Anterior cingulate cortex (tissue), 58 donors: ENCODE measurements around the gene SLC4A2.

Experiments
- DNase-seq, 58 donors: peaks; one replicate each; lab custom pipeline; 2025; lab: John Stamatoyannopoulos, UW

The SLC4A2 gene

DNA sequence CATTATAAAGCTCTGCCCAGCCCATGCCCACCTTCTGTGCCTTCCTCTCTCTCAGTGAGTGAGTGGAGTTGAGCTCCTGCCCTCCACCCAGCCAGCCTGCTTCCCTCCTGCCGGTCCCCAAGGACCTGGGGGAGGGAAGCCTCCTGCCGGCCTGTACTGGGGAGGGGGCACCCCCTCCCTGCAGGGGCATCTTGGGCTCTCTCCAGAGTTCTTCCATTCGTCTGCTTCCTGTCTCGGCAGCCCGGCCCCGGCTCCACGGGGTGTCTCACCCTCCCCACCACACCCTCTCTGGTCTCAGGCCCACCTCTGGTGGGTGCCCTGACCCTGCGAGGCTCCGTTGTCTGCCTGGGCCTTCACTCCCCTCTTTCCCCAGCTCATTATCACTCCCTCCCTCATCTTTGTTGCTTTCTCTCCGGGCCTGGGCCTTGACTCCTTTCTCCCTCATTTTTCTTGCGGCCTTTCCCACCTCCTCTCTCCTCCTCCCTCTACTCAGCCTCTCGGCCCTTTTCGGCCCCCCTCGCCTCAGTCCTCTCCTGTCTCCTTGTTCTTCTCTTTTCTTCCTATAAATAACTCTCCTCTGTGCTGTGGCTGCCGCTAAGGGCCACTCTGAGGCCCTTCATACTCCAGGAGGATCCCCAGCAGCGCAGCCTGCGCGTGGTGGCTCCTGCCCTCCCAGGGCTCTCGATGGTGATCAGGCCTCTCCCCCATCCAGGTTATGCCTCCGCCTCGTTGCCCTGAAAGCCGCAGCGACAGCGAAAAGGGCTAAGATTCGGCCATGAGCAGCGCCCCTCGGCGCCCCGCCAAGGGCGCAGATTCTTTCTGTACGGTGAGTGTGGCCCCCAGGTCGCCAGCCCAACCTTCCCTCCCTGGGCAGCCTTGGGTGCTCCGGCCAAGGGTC, 2.1 kb downstream of the SLC4A2 start:
- no peak for DNase-seq

DNA sequence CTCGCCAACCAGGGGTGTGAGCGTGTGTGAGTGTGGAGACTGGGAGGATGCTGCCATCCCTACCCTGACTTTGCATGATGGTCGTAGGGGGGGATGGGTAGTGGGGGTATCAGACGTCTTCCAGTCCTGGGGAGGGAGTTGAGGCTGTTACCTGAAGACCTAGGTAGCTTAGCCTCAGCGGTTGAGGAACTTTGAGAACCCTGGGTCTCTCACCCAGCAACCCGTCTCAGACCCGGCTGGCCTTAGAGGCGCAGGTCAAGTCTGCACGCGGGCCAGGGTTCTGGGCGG, 2.7 kb downstream of the SLC4A2 start:
- DNase-seq = no peak

DNA sequence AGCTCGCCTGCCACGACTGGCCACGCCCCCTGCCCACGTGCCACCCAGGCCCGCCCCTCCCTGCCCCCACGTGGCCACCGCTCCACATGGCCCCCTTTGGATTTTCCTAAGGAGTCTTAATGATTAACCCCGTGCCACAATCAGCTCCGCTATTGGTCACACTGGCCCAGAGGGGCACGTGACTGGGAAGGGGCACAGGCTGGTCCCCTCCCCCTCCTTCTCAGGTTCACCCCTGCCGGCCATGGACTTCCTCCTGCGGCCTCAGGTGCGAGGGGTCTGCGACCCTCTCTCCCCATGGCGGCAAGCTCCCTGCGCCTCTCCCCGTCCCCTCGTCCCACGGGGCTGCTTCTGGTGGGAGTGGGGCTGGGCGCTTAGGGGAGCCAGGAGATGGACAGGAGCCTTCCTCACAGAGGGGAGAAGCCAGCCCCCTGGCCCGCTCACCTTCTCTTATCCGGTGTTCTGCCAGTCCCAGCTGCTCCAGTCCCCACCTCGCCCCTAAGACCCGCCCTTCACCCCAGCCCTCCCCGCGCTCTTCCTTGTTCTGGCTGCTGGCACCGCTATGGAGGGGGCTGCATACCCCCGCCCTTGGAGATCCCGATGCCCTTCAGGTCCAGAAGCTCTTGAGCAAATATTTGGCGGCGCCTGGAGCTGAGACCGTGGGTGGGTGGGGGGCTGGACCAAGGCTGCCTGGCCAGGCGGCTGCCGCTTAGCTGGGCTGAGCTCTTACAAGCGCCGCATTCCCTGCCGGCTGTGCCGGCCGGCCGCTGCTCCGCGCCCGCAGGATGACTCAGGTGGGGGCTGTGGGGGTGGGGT, 3.2 kb downstream of the SLC4A2 start:
- no peak for DNase-seq

DNA sequence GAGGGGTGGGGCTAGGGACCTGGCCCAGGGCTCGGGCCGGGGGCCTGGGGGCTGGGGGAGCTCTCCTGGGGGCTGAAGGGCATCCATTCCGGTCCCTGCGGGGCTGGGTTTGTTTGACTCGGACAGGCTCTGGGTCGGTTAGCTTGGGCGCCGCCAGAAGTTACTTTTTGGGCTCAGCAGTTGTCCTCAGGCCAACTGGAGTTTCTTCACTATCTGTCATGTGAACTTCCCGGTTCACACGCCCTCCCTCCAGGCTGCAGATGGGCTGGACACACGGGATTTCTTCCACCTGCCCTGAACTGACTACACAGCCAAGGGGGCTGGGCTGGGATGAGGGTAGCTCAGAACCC, 3.8 kb downstream of the SLC4A2 start:
- no peak for DNase-seq

DNA sequence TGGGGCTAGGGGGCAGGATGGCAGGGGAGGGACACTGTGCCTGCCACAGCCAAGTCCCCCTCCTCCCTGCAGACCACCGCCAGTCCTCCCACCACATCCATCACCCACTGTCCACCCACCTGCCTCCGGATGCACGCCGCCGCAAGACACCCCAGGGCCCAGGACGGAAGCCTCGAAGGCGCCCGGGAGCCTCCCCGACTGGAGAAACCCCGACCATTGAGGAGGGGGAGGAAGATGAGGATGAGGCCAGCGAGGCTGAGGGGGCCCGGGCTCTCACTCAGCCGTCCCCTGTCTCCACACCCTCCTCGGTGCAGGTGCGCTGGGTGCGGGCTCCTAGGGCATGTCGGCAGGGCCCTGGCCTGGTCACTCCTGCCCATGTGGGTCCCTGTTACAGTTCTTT, 5.1 kb downstream of the SLC4A2 start:
- DNase-seq = no peak

DNA sequence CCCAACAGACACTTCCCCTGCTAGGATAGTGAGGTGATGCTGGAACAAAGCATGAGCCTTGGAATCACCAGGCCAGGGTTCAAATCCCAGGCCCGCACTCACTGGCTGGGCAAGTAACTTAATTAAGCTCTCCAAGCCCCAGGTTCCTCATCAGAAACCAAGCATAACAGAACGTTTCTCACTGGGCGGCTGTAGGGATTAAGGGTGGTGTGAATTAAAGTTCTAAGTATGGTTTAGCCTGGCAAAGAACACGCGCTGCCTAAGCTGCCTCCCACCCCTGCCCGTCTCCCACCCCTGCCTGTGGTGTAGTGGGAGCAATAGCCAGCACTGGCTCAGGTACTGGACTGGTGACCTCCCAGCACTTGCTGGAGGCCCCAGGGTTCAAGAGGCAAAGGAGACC, 5.6 kb downstream of the SLC4A2 start:
- no peak for DNase-seq

DNA sequence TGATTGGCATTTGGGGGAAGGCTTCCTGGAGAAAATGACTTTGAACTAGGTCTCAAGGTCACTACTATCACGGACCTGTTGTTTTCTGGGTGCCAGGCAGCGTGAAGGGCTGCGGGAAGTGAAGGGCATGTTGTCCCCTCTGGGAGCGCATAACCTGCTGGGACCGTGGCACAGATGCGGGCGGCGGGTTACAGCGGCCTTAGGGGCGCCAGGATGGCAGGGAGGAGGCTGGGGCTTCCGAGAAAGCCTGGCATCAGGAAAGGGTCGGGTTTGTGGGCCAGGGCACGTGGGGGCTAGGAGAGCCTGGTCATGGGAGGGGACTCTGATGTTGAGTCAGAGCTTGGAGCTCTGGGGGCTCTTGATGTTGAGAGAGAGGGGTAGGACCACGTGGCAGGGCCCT, 6.1 kb downstream of the SLC4A2 start:
- DNase-seq = no peak

DNA sequence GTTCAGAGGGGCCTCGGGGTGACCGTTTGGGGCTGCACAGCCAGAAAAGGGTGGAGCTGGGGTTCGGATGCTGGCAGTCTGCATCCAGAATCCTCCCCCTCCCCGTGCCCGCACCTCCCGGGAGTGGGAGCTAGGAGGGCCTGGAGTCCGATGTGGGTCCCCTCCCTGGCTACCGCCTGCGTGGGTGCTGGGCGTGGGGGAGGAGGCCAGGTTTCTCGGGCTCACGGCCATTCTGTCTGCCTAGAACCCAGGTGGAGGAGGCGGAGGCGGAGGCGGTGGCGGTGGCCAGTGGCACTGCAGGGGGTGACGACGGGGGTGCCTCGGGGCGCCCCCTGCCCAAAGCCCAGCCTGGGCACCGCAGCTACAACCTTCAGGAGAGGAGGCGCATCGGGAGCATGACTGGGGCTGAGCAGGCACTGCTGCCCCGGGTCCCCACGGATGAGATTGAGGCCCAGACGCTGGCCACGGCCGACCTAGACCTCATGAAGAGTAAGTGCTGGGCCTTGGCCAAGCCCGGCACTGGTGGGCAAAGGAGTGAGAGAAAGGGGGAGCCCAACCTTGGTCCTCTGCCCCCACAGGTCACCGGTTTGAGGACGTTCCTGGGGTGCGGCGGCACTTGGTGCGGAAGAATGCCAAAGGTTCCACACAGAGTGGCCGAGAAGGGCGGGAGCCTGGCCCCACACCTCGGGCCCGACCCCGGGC, 7.0 kb downstream of the SLC4A2 start:
- no peak for DNase-seq

DNA sequence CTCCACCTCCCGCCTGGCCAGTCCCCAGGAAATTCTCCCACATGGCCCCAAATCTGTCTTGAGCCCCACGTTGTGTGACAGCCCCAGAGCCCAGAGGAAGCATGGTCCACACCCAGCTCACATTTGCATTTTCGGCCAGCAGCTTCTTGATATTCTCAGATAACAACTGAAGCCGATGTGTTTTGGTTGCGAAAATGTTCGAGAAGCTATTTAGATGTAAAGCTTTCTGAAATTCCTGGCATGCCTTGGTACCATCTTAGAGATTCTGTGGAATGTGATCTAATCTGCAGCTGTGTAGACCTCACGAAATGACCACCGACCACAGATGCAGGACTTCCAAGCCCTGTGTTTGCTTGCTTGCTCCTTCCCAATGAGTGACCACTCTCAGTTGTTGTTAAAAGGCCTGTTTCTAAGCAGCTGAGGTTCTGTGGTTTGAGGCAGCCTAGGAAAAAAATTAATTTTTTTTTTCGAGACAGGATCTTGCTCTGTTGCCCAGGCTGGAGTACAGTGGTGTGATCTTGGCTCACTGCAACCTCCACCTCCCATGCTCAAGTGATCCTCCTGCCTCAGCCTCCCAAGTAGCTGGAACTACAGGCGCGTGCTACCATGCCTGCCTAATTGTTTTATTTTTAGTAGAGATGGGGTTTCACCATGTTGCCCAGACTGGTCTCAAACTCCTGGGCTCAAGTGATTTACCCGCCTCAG, 8.8 kb downstream of the SLC4A2 start:
- DNase-seq = no peak

DNA sequence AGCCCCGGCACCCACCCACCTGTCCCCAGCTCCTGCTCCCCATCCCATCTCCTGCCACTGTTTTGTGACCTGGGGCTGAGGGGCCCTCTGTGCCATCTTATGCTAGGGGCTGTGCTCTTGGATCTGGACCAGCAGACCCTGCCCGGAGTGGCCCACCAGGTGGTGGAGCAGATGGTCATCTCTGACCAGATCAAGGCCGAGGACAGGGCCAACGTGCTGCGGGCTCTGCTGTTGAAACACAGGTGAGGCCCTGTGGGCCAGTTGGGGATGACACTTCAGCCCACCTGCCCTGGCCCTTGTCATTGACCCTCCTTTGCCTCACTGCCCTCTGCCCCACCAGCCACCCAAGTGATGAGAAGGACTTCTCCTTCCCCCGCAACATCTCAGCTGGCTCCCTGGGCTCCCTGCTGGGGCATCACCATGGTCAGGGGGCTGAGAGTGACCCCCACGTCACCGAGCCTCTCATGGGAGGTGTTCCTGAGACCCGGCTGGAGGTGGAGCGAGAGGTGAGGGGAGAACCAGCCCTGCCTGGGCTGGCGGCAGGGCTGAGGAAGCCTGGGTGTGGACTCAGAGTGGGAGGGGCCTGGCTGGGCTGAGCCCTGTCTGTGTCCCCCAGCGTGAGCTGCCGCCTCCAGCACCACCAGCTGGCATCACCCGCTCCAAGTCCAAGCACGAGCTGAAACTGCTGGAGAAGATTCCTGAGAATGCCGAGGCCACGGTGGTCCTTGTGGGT, 10.6 kb downstream of the SLC4A2 start:
- no peak for DNase-seq

DNA sequence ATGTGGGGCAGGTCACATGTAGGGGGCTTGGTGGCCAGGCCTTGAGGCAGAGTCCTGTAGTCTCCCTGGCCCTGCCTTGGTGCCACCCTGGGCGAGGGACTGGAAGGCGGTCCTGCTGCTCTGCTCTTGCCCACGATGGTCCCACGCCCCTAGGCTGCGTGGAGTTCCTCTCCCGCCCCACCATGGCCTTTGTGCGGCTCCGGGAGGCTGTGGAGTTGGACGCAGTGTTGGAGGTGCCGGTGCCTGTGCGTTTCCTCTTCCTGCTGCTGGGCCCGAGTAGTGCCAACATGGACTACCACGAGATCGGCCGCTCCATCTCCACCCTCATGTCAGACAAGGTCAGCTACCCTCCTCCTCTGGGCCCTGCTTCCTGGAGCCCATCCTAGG, 11.2 kb downstream of the SLC4A2 start:
- no peak for DNase-seq

DNA sequence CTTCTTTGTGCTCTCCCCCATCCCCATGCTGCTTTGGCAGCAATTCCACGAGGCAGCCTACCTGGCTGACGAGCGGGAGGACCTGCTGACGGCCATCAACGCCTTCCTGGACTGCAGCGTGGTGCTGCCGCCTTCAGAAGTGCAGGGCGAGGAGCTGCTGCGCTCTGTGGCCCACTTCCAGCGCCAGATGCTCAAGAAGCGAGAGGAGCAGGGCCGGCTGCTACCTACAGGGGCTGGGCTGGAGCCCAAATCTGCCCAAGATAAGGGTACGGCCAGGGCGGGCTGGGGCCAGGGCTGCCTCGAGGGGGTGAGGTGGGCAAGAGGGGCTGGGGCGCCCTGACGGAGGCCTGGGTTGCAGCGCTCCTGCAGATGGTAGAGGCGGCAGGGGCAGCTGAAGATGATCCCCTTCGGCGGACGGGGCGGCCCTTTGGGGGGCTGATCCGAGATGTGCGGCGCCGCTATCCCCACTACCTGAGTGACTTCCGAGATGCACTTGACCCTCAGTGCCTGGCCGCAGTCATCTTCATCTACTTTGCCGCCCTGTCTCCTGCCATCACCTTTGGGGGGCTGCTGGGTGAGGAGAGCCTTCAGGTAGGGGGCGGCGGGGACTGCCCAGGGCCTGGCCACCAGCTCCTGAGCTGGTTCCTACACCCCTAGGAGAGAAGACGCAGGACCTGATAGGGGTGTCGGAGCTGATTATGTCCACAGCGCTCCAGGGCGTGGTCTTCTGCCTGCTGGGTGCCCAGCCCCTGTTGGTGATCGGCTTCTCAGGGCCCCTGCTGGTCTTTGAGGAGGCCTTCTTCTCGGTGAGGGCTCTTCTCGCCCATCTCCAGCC, 11.9 kb downstream of the SLC4A2 start:
- DNase-seq = no peak

DNA sequence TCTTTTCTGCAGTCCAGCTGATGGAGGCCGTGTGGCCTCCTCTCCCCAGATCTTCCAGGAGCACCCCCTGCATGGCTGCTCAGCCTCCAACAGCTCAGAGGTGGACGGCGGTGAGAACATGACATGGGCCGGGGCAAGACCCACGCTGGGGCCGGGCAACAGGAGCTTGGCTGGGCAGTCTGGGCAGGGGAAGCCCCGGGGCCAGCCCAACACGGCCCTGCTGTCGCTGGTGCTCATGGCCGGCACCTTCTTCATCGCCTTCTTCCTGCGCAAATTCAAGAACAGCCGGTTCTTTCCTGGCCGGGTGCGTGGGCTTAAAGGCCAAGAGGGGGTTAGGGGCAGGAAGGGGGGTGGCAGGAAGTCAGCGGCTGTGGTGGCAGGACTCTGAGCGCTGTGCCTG, 14.6 kb downstream of the SLC4A2 start:
- DNase-seq = no peak

DNA sequence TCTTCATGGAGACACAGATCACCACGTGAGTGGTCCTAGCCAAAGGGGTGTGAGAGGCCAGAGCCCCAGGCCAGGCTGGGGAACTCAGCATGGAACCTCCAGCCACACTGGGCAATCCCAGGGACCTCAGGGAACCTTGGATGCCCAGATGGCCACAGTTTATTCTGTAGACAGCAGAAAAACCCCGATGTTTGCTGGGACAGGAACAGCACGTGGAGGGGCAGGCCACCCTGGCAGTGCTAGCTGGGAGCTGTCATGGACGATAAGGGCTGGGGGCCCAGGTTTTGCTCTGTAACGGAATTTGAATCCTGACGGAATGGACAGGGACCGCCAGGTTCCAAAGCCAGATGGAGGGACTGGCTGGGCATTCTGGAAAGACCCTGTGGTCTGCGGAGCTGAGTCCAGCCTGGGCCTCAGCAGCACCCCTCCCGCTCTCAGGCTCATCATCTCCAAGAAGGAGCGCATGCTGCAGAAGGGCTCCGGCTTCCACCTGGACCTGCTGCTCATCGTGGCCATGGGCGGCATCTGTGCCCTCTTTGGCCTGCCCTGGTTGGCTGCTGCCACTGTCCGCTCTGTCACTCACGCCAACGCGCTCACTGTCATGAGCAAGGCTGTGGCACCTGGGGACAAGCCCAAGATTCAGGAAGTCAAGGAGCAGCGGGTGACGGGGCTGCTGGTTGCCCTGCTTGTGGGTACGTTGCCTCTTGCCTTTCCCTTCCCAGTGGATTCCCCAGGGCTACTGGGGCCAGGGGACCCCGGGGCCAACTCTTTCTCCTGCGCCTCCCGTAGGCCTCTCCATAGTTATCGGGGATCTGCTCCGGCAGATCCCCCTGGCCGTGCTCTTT, 15.7 kb downstream of the SLC4A2 start:
- DNase-seq = no peak

DNA sequence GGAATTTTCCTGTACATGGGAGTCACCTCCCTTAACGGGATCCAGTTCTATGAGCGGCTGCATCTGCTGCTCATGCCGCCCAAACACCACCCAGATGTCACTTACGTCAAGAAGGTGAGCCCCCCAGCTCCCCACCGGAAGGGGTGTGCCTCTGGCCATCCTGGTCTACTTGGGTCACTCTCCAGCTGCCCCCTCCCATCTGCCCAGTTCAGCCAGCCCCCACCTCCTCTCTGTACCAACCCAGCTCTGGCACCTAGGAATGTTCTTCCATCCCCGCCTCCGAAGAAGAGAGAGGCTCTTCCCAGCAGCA, 16.2 kb downstream of the SLC4A2 start:
- no peak for DNase-seq

DNA sequence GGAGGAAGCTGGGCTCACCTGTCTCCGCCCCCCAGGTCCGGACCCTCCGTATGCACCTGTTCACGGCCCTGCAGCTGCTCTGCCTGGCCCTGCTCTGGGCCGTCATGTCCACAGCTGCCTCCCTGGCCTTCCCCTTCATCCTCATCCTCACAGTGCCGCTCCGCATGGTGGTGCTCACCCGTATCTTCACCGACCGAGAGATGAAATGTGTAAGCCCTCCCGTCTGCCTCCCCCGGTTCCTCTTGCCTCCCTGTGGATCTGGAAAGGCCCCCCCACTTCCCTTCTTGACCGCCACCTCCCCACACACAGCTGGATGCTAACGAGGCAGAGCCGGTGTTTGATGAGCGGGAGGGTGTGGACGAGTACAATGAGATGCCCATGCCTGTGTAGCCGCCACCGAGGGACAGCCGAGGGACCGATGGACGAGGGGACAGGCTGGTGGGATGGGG, 16.6 kb downstream of the SLC4A2 start:
- DNase-seq = no peak

DNA sequence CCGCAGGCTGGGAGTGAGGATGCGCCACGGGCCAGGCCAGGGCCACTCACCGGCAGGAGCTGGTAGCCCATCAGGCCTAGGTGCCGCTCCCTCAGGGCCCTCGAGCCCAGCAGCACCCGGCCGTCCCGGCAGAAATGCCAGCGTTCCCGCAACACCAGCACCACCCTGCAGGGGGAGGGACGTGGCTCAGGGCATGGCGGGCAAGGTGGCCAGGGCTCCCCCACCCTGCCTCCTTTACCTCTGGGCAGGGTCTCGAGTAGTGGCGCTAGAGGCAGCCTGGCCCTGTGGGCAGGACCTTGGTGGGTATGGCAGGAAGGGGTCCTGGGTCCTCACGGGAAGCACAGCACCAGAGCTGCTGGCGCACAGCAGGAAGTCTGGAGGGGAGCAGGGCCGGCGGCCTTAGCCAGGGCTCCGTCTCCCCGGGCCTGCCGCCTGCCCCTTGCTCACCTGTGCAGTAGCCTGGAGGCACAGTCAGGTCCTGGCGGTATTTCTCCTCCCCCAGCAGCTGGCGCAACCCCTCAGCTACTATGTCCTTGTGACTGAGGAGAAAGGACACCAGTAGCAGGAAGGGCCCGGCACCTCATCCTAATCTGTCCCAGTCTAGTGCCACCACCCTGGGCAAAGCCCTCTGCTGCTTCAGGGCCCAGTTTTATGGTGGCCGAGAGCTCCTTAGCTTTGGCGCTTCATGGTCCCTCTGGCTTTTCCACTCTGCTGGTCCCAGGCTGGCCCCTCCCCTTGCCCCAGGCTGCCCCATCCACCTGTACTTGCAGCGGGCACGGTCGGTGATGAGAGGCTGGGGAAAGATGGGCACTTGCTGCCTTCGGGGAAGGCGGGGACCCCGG, 17.7 kb downstream of the SLC4A2 start:
- no peak for DNase-seq
